Measurements from ENCODE around the gene DPYSL4.

The DPYSL4 gene

DNA sequence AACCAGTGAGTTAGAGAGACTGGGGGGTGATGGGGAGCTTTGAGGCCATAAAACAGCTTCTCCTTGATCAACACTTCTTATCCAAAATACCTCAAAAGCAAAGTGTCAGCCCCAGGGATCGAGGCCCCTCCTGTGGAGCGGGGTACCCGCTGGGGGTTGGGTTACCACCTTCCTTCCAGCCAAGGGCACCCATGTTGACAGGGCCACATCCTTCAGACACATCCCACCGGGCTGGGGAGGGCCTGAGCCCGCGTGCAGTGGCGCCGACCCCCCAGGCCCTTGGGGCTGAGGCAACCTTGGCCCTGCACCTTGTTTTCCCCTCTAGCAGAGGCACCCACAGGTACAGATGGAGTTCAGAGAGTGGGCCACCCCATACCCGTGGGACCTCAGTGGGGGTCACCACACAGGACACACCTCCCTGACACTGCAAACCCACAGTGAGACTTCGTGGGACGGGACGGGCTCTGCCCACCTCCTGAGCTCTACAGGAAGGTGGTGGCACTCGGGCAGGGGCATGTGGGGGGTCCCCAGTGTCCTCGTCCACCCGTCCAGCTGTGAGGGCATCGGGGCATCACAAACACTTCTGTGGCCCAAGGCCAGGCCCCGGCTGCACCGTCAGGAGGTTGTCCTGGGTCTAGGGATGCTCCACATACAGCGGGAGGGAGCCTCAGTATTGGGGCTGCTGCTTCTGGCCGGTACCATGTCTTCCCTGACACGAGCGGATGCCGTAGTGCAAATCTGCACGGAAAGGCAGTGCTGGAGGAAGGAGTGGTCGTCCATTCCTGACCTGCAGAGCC is 10.7 kb downstream of the DPYSL4 start:
- no peak for DNase-seq

DNA sequence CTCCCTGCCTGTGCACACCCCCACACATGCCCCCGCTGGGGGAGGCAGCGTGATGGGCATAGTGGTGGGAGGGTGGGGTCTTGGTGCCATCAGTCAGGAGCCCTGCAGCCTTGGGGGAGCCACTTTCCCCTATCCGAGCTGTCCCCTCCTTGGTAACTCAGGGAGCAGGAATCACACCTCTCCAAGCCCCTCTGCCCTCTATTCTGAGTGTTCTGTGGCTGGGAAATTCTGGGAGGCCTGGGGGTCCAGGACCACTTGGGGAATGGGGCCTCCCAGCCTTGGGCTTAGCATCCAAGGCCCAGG is 11.3 kb downstream of the DPYSL4 start:
- no peak for DNase-seq

DNA sequence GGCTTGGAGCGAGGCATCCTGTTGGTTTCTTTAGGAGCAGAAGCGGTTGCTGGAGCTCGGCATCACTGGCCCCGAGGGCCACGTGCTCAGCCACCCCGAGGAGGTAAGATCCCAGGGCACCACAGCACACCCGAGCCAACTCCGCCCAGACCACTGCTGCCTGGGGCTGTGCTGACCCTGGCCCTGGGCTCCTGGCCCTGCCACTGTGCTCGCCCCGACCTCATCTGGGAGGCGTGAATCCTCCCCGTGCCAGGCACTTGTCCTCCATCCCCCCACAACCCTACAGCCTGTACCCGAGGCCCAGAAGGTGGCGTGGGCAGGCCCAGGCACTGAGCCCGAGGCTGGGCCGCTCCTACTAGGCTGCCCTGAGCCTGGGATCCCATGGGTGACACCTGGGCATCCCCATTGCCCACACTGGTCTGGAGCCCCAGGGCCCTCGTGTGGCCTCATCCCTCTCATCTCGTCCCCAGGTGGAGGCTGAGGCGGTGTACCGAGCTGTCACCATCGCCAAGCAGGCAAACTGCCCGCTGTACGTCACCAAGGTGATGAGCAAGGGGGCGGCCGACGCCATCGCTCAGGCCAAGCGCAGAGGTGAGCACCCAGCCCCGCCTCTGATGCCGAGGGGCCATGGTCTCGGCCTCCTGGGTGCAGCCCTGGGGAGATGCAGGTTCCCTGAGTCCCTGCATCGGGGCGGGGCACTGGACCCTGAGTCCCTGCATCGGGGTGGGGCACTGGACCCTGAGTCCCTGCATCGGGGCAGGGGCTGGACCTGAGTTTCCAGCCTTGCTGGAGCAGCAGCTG is 11.8 kb downstream of the DPYSL4 start:
- DNase-seq = no peak

DNA sequence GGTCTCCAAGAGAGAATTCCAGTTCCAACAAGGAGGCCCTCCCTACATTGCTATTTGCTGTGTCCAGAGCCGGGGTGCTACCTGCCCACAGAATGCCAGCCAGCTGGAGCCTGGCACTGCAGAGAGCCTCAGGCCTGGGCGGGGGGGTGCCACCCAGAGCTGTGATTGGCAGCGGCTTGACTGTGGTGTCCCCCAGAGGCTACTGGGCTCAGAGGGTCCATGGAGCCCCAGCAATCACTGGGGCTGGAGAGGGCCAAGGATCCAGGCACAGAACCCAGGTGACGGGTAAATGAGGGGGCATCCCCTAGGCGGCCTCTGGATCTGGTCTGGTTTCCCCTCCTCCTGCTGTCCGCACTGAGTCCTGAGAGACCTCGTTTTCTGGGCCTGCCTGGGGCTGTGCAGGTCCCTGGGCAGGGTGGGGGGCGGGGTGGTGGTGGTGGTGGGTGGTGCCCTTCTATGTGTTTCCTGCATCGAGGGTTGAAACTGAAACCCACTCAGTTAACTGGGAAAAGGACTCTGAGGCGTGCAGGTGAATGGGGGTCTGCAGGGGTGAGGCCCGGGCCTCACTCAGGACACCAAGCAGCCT is 12.6 kb downstream of the DPYSL4 start:
- DNase-seq = no peak

DNA sequence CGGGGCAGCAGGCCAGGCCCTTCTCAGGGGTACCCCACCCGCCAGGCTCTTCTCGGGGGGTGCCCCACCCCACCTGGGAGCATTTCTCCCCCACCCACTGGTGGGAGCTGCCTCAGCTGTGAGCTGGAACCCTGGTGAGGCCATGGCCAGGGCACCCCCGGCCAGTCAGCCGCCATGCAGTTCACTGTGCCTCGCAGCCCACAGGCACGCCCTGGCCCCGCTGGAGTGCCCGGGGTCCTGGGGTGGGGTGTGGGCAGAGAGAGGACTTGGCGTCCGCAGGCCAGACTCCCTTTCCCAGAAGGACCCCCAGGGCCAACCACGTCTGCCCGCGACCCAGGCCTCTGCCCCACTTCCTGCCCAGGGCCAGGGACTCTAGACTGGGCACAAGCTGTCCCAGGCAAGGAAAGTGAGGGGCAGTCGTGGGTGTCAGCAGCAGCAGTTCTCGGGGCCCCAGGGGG is 13.1 kb downstream of the DPYSL4 start:
- no peak for DNase-seq

DNA sequence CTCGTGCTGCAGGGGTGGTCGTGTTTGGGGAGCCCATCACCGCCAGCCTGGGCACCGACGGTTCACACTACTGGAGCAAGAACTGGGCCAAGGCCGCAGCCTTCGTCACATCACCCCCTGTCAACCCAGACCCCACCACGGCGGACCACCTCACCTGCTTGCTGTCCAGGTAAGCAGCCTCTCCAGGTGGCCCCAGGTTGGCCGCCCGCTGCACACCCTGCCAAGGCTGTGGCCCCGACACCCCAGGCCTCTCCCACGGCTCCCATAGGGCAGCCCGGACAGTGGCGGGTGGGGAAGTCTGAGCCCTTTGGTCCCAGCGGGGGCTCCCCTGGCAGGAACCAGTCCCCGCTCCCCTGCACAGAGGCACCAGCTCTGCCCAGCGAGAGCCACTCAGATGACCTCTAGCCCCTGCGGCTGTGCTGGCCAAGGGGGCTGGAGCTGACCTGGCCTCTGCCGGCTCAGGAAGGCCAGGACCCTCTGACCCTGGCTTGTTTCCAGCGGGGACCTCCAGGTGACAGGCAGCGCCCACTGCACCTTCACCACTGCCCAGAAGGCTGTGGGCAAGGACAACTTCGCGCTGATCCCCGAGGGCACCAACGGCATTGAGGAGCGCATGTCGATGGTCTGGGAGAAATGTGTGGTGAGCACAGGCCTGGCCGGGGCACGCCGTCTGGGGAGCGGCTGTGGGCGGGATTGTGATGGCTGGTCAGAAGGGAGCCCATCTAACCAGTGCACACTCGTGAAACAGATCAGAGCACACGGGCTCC is 13.8 kb downstream of the DPYSL4 start:
- DNase-seq = no peak

DNA sequence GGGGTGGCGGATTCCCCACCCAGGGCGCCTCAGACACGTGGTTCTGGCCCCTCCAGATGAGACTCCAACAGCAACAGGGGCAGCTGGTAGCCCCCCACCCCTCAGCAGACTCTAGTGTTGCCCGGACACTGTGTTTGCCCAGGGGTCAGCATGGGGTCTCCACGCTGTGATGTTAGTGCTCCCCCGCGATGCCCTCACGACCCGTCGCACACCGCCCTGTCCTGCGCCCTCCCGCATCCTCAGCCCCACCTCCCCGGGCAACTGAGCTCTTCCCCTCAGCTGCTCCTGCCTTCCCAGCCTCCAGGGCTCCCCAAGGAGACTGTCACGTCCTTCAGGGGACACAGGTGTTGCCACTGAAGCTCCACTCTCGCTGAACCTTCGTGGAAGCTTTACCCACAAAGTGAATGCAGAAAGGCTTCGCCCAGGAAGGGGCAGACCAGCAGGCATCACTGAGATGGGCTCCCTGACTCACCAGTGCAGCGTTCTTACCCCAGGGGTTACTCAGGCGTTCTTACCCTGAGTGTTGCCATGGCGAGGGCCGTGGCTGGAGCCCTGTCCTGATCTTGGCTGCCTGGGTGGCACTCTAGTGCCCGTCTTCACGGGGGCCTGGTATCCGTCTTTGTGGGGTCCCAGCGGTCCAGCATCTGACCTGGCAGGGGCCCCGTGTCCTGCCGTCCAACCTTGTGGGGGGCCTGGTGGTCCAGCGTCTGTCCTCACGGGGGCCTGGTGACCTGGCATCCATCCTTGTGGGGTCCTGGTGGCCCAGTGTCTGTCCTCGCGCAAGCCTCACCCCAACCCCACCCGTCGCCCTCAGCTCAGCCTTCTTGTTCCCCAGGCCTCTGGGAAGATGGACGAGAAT is 14.6 kb downstream of the DPYSL4 start:
- no peak for DNase-seq

DNA sequence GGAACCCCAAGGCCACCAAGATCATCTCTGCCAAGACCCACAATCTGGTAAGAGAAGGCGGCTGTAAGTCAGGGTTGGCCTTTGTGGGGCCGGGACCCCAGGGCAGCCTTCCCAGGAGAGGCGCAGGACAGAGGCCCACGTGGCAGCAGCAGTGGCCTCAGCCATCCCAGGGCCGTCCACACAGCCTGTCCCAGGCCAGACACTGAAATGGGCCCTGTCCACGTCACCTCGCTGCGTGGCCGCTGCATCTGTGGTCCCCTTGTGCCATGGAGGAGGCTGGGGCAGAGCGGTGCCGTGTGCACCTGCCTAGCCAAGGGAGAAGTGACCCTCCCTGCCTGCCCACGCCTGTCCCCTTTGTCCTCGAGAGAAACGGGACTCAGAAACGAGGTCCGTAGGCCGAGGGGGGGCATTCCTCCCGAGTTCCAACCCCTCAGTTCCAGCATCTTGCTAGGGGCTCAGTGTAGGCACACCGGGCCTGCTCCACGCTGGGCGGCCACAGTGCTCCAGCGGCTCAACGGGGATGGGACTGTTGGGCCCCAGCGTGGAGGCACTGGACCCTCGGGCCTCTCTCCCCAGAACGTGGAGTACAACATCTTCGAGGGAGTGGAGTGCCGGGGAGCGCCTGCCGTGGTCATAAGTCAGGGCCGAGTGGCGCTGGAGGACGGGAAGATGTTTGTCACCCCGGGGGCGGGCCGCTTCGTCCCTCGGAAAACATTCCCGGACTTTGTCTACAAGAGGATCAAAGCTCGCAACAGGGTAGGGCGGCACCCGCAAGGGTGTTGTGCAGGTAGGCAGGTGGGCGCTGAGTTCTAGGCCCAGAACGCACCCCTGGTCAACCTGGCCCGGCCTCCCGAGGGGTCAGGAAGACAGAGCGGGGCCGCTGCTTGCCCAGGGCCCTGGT is 15.6 kb downstream of the DPYSL4 start:
- no peak for DNase-seq

DNA sequence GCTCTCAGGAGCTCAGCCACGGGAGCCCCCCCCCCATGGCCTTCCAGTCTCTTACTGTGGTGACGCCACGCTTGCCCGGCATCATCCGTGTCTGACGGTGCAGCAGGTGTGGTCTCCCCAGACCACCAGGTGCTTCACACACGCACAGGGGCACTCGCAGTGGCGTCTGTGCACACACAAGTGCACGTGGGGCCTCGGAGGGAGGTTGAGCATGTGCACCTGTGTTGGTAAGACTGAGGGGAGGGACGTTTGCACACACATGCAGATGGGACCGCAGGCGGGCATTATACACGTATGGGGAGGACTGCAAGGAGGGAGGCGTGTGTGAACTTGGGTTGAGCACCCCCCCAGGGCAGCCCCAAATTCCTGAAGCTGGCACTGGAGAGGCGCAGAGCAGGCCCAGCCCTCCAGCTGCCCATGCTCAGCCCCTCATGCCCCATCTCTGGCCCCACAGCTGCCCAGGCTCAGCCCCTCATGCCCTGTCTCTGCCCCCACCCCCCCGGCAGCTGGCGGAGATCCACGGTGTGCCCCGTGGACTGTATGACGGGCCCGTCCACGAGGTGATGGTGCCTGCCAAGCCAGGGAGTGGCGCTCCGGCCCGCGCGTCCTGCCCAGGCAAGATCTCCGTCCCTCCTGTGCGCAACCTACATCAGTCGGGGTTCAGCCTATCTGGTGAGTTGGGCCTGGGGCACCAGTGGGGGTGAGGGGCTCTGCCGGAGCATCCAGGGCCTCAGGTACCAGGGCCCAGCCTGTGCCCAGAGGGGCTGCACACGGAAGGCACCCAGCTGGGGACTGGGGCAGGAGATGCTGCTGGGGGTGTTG is 16.7 kb downstream of the DPYSL4 start:
- DNase-seq = no peak

DNA sequence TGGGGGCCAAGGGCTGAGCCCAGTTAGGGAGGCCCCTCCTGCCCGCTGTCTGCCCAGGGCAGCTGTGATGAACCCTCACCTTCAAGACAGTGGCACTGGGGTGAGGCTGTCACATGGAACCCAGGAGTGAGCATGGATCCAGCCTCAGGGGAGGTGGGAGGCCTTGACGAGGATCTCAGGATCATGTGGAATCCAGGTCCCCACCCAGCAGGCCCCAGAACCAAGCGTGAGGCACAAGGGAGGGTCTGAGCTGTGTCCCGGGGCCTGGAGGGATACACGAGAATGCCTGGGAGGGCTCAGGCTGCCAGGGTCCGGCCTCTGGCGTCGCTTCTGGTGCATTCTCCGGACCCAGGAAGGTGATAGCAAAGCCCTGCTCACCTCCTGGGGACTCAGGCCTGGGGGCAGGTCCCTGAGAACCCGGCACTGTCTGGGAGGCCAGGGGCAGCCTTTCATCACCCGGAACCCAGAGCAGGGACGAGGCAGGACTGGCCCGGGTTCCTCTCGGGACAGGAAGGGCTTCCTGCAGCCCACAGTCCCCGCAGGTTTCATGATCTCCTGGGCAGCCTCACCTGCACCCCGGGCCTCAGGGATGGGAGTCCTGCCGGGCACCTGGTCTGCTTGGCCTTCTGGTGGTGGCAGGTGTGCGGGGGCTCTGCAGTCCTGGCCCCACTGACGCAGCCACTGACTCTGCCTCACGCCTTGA is 17.5 kb downstream of the DPYSL4 start:
- no peak for DNase-seq

DNA sequence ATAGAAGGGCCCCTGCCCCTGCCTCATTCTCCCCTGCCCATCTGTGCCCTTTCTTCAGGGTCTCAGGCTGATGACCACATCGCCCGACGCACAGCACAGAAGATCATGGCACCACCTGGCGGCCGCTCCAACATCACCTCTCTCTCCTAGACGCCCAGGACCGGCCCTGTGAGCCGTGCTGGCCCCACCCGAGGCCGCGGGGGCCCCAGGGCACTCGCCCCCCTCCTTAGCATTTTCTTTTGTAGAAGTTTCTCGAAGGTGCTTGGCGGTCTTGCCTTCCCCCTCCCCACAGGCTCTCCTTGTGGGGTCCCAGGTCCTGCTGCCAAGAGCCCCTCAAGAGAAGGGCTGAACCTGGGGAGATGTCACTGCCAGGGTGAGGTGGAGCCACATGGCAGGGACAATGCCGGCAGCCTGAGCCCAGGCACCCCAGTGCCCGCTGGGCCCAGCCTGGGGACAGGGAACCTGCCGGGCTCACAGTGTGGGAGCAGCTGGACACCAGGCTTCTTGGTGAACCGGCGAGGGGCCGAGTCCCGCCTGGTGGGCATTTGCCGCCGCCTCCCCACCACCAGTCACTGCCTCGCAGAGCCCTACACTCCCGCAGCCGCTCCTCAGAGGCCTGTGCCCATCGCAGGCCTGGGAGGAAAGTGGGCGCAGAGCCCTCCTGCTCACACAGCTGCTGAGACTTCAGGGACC is 18.2 kb downstream of the DPYSL4 start:
- no peak for DNase-seq

DNA sequence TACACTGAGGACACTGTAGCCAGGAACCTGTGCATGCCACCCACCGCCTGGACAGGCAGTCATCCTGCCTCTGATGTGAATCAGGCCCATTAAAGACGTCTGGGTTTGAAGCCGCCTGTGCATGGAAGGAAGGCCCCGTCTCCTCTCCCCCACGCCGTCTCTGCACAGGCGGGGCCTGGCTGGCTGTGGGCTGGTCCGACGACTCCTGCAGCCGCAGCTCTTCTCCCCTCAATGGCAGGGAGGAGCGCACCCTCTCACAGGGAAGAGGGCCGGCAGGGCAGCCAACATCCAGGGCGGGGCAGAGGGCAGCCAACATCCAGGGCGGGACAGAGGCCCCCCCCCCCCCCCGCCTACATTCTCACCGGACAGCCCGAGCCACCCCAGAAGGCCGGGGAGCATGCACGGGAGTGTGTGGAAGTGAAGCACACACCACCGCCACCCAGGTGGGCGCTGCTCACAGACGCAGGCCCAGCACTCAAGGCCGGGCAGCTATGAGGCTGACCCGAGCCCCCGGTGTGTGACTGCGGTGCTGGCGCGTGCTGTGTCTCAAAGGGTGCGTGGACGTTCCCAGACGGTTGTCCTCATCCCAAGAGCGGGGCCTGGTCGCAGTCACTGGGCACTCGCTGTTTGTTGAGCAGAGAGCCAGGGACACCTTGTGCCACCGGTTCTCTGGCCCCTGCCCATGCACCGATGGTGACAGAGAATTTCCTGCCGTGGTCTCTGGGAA is 19.1 kb downstream of the DPYSL4 start:
- no peak for DNase-seq

DNA sequence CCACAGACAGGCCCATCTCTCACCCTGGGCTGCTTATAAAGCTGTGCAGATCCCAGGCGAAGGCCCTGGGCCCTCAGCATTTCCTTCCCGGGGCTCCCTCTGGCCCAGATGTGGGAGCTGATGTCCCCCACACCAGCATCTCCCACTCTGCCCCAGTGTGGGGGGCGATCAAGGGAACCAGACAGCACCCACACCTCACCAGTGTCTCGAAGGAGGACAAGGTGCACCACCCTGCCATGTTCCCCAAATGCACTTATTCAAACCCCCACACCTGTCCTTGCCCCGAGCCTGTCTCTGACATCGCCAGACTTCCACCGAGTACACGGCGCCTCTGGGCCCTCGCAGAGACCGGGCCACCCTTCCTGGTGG is 19.6 kb downstream of the DPYSL4 start:
- no peak for DNase-seq

DNA sequence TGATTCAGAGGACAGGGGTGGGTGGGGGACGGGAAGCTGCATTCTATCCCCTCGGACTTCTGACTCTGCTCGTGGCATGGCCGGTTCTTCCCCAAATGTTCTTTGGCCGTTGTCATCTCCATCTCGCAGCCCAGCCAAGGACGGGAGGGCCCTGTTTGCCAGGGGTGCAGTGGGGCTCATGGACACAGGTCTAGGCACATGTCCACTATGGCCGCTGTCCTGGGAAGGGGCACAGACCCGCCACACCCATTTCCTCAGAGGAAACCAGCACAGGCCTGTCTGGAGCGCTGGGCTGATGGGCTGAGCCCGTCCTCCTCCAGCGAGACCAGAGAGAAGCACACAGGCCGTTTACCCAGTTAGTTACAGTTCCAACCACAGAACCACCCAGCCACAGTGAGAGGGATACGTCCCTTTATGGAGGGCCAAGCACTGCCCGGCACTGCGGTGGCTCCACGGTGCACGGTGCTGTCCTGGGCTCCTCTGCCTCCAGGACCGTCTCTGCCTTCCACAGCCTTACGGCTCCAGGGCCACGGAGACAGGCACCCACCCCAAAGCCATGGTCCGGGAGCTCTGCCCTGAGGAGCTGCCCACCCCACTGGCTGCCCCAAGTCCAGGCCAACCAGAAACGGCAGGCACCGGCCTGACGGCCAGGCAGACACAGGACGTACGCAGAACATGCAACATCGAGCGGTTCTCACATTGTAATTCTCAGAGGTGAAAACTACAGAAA is 20.2 kb downstream of the DPYSL4 start:
- DNase-seq = no peak

DNA sequence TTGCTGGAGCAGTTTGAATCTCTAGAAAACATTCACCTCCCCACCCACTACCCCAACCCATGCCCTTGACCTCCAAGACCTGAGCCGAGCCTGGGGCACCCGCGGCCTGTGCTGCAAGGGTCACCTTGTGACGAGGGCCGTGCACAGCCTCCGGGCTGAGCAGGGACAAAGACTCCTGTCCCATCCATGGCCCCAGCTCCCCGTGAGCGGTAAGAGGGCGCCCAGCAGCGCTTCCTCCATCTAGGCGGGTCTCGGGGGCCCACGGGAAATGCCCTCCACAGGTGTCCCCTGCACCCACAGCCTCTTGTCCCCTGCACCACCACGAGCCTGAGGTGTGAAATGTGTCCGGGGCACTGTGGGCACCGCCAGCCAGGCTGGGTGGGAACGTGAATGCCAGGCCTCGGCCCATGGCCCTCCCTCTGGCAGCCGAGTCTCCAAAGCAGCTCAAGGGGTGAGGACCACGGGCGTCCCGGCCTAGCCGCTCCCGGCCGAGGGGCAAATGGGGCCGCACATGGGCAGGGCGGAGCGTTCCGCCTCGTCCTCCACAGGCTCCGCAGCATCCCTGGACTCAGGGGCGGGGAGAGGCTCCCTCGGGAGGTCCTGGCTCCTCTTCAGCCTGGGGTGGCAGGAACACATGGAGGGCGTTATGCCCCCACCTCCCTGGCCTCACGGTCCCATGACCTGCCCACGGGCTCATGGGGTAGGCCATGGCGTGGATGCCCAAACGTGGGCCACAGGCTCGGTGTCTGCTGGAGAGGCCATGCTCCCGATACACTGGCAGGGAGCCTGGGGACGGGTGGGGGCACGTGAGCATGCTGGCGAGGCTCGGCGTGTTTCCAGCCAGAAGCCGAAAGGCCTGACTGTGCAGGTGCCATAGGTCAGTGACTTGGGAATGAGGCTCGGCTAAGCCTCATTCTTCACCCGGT is 21.1 kb downstream of the DPYSL4 start:
- DNase-seq = no peak

DNA sequence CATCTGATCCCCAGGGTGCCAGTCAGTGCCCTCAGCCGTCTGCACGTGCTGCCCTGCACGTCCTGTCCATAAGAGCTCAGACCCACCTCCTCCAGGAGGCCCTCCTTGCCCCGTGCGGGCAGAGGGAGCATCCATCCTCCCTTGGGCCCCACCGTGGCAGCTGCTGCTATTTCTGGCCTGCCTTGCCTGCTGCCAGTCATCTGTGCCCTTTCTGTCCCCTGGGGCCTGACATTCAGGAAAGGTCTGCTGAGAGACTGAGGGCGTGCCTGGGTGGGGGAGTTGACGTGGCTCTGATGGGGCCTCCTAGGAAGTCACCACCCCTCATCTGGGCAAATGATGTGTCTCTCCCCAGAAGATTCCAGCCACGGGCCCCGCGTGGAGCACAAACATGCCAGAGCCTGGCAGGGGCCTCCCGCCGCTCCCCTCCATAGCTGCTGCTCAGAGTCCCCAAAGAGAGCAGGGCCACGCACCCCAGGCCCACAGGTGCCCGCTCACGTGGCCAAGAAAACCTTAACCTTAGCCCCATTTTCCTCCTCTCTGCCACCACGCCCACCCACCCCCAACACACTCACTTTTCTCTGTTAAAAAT is 21.8 kb downstream of the DPYSL4 start:
- DNase-seq = no peak

Measured in hematopoietic multipotent progenitor cell treated with erythropoietin and hydrocortisone succinate and interleukin-3 and kit ligand, for 4 days (in vitro differentiated cells).